Epithelial cell of alveolus of lung (primary cell): ENCODE measurements around the gene SNURF. TPM values are rescaled to one million over a fixed set of nuclear protein-coding genes. Genes with fewer than 3 reads are reported as not detected.

Source experiments
- total RNA-seq: library from RNA; depleted of rRNA; stranded (reverse); fragments of >200 nt; gene quantifications from 2 replicates; pipeline ENCODE4 v1.2.1, GENCODE V29; 2015

Gene SNURF, protein sequence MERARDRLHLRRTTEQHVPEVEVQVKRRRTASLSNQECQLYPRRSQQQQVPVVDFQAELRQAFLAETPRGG
- 1.7 and 9.7 TPM in 2 replicates for total RNA-seq

GRCh38 chr15:24954783-24955530 lies at the start of gene SNURF, which contains the start of gene SNRPN:
SNURF (plus strand) TSS chr15:24954987; CDS start chr15:24955049, 62 bp downstream.
SNRPN (plus strand) TSS chr15:24954987; CDS start chr15:24974454, 19,467 bp downstream.

Other genes starting within 250 kb of the SNURF start
- gene SNRPN, start within 50 bp of the SNURF start, total RNA-seq = 111 and 150 TPM in 2 replicates